SK-N-SH treated with all-trans-retinoic acid at 6 μM for 48 hours (cell line): ENCODE measurements around the gene NCOA5.

Experiments used
- ATAC-seq: fragments of 200-7000 bp; cut with Tn5 transposase; 3 replicates; pipeline ENCODE4 v1.9.1; 2020; ENCODE audit warnings: mild to moderate bottlenecking, moderate library complexity
- ARNTL ChIP-seq: fragments of 450-650 bp; formaldehyde crosslinking; IDR thresholded peaks from 2 replicates; pipeline ENCODE4 v1.5.0; 2020; ENCODE audit warnings: low read depth, mild to moderate bottlenecking, moderate library complexity, borderline replicate concordance
- BACH2 ChIP-seq: fragments of 250-450 bp; sonication (Bioruptor Pico); IDR thresholded peaks from 2 replicates; pipeline ENCODE4 v1.9.0; 2021; ENCODE audit warnings: mild to moderate bottlenecking, borderline replicate concordance
- CSDC2 ChIP-seq: fragments of 250-450 bp; sonication (Bioruptor Pico); IDR thresholded peaks from 2 replicates; pipeline ENCODE4 v1.5.0; 2020; ENCODE audit warnings: mild to moderate bottlenecking, moderate library complexity
- CSRNP3 ChIP-seq: fragments of 250-450 bp; sonication (Bioruptor Pico); IDR thresholded peaks from 2 replicates; pipeline ENCODE4 v1.5.1; 2021; ENCODE audit warnings: mild to moderate bottlenecking, moderate library complexity
- ESRRG ChIP-seq: fragments of 250-450 bp; sonication (Bioruptor Pico); IDR thresholded peaks from 2 replicates; pipeline ENCODE4 v1.6.1; 2021; ENCODE audit warnings: mild to moderate bottlenecking
- GLIS3 ChIP-seq: fragments of 250-450 bp; sonication (Bioruptor Pico); IDR thresholded peaks from 2 replicates; pipeline ENCODE4 v1.5.0; 2020; ENCODE audit warnings: mild to moderate bottlenecking, moderate library complexity
- ISL1 ChIP-seq: fragments of 250-450 bp; sonication (Bioruptor Pico); IDR thresholded peaks from 2 replicates; pipeline ENCODE4 v2.1.2; 2022; ENCODE audit warnings: mild to moderate bottlenecking, moderate library complexity
- PATZ1 ChIP-seq: fragments of 250-450 bp; sonication (Bioruptor Pico); IDR thresholded peaks from 2 replicates; pipeline ENCODE4 v1.8.0; 2020; ENCODE audit warnings: mild to moderate bottlenecking, moderate library complexity, borderline replicate concordance
- POU6F1 ChIP-seq: fragments of 250-450 bp; sonication (Bioruptor Pico); IDR thresholded peaks from 2 replicates; pipeline ENCODE4 v1.8.0; 2021; ENCODE audit warnings: low read depth, mild to moderate bottlenecking, moderate library complexity, borderline replicate concordance
- PPARA ChIP-seq: fragments of 250-450 bp; sonication (Bioruptor Pico); IDR thresholded peaks from 2 replicates; pipeline ENCODE4 v1.5.0; 2020; ENCODE audit warnings: mild to moderate bottlenecking, borderline replicate concordance
- SNAI2 ChIP-seq: fragments of 250-450 bp; sonication (Bioruptor Pico); IDR thresholded peaks from 2 replicates; pipeline ENCODE4 v1.5.0; 2020; ENCODE audit warnings: mild to moderate bottlenecking, moderate library complexity
- TCF4 ChIP-seq: fragments of 250-450 bp; sonication (Bioruptor Pico); IDR thresholded peaks from 2 replicates; pipeline ENCODE4 v1.8.0; 2021; ENCODE audit warnings: mild to moderate bottlenecking, moderate library complexity, borderline replicate concordance
- TSHZ2 ChIP-seq: fragments of 250-450 bp; sonication (Bioruptor Pico); IDR thresholded peaks from 2 replicates; pipeline ENCODE4 v1.5.0; 2020; ENCODE audit warnings: mild to moderate bottlenecking, moderate library complexity
- ZC3H10 ChIP-seq: fragments of 250-450 bp; sonication (Bioruptor Pico); IDR thresholded peaks from 2 replicates; pipeline ENCODE4 v1.5.1; 2021; ENCODE audit warnings: mild to moderate bottlenecking, moderate library complexity
- ZFP3 ChIP-seq: fragments of 250-450 bp; sonication (Bioruptor Pico); IDR thresholded peaks from 2 replicates; pipeline ENCODE4 v1.5.0; 2020; ENCODE audit warnings: mild to moderate bottlenecking, moderate library complexity
- ZNF565 ChIP-seq: fragments of 450-650 bp; formaldehyde crosslinking; conservative IDR thresholded peaks from 2 replicates; pipeline ENCODE4 v1.5.0; 2020; ENCODE audit warnings: low read depth, mild to moderate bottlenecking, moderate library complexity
- ZNF70 ChIP-seq: fragments of 450-650 bp; formaldehyde crosslinking; IDR thresholded peaks from 2 replicates; pipeline ENCODE4 v1.5.0; 2020; ENCODE audit warnings: mild to moderate bottlenecking, moderate library complexity
- ZNF8 ChIP-seq: fragments of 450-650 bp; formaldehyde crosslinking; IDR thresholded peaks from 2 replicates; pipeline ENCODE4 v1.5.0; 2020; ENCODE audit warnings: mild to moderate bottlenecking, moderate library complexity

The NCOA5 gene

GRCh38 chr20:46013829-46014516, 75.8 kb downstream of the NCOA5 start:
- TF ChIP-seq ZNF565 (CRISPR knock-in tag) (no peak), PATZ1 (CRISPR knock-in tag) (no peak), CSRNP3 (CRISPR knock-in tag) (no peak), BACH2 (CRISPR knock-in tag) (no peak), ZNF70 (no peak), TSHZ2 (CRISPR knock-in tag) (no peak), ZFP3 (CRISPR knock-in tag) (no peak), SNAI2 (CRISPR knock-in tag) (no peak), ISL1 (CRISPR knock-in tag) (no peak)
- TF ChIP-seq, all 23 proteins: peak for 0
- ATAC-seq: peak; percentile 85

- ATAC-seq: no peak
- TF ChIP-seq PATZ1 (CRISPR knock-in tag): no peak
Measured at GRCh38 chr20:46013322-46013828, 76.4 kb downstream of the NCOA5 start.

GRCh38 chr20:46012921-46013320, 76.8 kb downstream of the NCOA5 start:
- TF ChIP-seq PATZ1 (CRISPR knock-in tag) (no peak), POU6F1 (CRISPR knock-in tag) (no peak), TSHZ2 (CRISPR knock-in tag) (no peak), ZNF70 (no peak), ESRRG (CRISPR knock-in tag) (no peak), ZNF8 (no peak), ISL1 (CRISPR knock-in tag) (no peak), CSDC2 (CRISPR knock-in tag) (no peak), BACH2 (CRISPR knock-in tag) (no peak), SNAI2 (CRISPR knock-in tag) (no peak), ZFP3 (CRISPR knock-in tag) (no peak), GLIS3 (CRISPR knock-in tag) (no peak), ZC3H10 (CRISPR knock-in tag) (no peak), CSRNP3 (CRISPR knock-in tag) (no peak), ARNTL (no peak), PPARA (CRISPR knock-in tag) (no peak), TCF4 (CRISPR knock-in tag) (no peak)
- TF ChIP-seq, all 23 proteins: peak for 0
- no peak for ATAC-seq
